NCI-H510A treated with DMSO at 0.1 percent for 48 hours (cell line): ENCODE data around the gene ATAD3C.
A peak's percentile ranks its signal among the peaks of the same experiment; 100 is the strongest.
"Not testable (repeated sequence)": the region's sequence is repeated elsewhere in the genome, so short reads cannot be mapped to it uniquely, and the experiment has no call there.

ENCODE experiments used
- DNase-seq: peaks from one replicate; lab custom pipeline; 2025; lab: John Stamatoyannopoulos, UW

Gene ATAD3C

GRCh38 chr1:1446631-1447030 is 2.9 kb upstream of the ATAD3C start:
- not testable (repeated sequence) for DNase-seq

DNA sequence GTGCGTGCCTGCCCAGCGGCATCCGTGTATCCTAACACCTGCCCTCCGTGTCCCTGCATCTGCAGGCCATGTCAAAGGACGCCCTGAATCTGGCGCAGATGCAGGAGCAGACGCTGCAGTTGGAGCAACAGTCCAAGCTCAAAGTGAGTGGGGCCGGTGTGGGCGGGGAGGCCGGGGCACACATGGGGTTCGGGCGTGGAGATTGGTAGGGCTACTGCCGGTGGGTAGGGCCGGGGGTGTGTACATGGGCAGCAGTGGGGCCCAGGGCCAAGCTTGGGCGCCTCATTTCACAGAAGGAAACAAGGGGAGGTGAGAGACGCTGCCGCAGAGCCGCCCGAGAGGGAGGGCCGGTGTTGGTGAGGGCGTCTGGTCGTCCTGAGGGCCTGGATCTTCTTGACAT is 1.1 kb downstream of the ATAD3C start:
- DNase-seq: not testable (repeated sequence)

DNA sequence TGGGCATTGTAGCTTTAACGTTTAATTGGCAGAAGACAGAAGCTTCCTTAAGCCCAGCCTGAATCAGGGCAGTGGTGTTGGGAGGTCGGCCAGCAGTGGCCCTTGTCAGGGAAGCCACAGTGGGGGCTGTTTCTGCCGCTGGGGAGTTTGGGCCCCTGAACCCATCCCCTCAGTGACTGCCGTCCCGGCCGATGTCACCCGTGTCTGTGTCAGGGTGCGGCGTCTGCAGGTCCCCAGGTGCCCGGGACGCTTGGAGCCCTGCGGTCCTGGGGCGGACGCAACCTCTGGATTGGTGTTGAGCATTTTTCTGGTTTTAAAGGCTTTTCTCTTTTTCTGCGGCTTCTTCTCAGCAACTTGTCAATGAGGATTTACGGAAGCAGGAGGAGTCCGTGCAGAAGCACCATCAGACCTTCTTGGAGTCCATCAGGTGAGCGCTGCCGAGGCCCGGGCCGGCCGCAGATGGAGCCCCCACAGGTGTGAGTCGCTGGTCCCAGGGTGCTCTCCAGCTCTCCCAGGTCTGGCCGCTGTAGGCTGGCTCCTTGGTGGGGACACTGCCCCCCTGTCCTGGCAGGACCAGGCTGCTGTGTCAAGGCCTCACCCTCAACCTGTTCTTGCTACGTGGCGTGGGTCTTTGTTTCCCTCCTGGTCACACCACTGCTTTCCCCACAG is 2.3 kb downstream of the ATAD3C start:
- DNase-seq: no peak

DNA sequence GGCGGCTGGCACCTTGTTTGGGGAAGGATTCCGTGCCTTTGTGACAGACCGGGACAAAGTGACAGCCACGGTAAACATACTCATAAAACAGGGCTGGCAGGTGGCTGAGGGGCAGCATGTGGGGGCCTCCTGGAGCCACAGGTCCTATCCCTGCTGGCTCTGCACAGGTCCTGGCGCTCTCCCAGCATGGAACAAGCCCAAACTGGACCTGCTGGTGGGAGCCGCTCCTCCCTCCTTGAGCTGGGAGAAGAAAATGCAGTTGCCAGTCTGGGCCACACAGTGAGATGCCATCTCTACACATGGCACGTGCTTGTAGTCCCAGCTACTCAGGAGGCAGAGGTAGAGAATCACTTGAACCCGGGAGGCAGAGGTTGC is 2.9 kb downstream of the ATAD3C start:
- DNase-seq: not testable (repeated sequence)

- no peak for DNase-seq
Measured at GRCh38 chr1:1452882-1453281, 3.4 kb downstream of the ATAD3C start.

GRCh38 chr1:1454286-1455056 is 5.0 kb downstream of the ATAD3C start:
- DNase-seq: not testable (repeated sequence)

DNA sequence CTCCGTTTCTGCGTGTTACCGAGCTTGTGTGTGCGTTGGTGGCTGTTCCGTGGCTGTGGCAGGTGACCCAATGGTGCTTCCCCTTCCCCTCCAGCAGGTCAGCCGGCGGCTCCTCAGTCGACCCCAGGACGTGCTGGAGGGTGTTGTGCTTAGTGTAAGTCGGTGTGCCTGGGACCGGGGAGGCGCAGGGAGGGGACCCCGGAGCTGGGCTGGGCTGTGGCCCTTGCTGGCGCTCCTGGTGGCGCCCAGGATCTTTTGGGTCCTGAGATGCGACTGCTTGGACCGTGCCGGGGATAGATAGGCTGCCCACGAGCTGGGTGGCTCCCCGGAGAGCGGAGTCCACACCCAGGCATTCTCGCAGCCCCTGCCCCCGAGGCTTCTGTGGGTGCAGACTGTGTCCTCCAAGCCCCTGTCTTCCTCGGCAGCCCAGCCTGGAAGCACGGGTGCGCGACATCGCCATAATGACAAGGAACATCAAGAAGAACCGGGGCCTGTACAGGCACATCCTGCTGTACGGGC is 5.9 kb downstream of the ATAD3C start:
- DNase-seq: no peak

- DNase-seq: not testable (repeated sequence)
Measured at GRCh38 chr1:1455934-1456333, 6.4 kb downstream of the ATAD3C start.

DNA sequence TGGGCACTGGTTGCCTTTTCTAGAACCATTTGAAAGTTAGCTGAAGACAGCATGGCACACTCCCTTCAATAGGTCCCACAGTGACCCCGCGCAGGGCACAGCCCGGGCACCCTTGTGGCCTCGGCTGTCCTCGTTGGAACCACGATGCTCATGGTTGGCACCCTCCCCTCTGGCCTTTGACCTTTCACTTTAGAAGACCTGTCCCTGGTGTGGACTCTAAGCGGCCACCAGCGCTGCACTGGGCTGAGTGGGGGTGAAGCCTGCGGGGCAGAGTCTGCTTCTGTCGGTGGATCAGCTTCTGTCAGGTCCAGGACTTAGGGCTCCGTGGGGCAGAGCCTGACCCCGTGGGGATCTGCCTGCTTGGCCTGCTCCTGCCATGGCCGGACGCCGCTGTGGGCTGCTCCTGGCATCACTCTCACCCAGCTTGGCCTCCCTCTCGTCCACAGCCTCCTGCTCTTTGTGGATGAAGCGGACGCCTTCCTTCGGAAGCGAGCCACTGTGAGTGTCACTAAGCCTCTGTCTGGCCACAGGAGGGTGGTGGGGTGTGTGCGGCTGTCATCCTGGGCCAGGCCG is 7.3 kb downstream of the ATAD3C start:
- not testable (repeated sequence) for DNase-seq

DNA sequence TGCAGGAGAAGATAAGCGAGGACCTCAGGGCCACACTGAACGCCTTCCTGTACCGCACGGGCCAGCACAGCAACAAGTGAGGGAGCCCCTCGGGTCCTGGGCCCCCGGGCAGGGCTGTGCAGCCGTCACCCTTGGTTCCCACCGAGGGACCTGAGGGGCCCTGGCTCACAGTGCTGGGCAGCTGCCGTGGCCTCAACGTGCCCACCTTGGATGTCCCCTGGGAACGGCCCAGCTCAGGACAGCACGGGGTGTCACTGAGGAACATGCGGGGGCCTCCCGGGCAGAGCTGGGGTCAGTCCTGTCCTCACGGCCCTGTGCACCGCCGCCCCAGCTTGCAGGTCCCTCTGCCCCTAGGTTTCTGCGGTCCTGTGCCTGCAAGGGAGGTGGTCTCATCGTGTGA is 9.7 kb downstream of the ATAD3C start:
- not testable (repeated sequence) for DNase-seq

DNA sequence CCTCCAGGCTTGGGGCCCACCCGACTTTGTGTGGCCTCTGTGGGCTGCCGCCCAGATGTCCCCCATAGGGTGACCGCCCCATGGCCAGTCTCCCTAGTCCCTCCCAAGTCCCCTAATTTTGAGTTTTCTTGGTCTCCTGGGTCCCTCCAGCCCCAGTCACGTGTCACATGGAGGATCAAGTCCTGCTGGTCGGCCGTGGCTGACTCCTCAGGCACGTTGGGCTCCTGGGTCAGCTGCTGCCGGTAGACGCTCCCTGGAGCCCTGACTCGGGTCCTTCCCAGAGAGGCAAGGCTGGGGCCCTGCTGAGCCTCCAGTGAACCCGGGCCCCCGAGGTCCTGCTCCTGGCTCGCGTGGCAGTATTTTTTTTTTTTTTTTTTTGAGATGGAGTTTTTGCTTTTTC is 10.2 kb downstream of the ATAD3C start:
- not testable (repeated sequence) for DNase-seq

- no peak for DNase-seq
Measured at GRCh38 chr1:1460540-1461130, 11.1 kb downstream of the ATAD3C start.

- DNase-seq: no peak
Measured at GRCh38 chr1:1461721-1462317, 12.3 kb downstream of the ATAD3C start.

GRCh38 chr1:1462318-1462966 is 13.0 kb downstream of the ATAD3C start:
- peak; percentile 99 for DNase-seq

GRCh38 chr1:1463312-1463711 is 13.8 kb downstream of the ATAD3C start:
- no peak for DNase-seq

- DNase-seq: not testable (repeated sequence)
Measured at GRCh38 chr1:1468196-1468985, 18.9 kb downstream of the ATAD3C start.

DNA sequence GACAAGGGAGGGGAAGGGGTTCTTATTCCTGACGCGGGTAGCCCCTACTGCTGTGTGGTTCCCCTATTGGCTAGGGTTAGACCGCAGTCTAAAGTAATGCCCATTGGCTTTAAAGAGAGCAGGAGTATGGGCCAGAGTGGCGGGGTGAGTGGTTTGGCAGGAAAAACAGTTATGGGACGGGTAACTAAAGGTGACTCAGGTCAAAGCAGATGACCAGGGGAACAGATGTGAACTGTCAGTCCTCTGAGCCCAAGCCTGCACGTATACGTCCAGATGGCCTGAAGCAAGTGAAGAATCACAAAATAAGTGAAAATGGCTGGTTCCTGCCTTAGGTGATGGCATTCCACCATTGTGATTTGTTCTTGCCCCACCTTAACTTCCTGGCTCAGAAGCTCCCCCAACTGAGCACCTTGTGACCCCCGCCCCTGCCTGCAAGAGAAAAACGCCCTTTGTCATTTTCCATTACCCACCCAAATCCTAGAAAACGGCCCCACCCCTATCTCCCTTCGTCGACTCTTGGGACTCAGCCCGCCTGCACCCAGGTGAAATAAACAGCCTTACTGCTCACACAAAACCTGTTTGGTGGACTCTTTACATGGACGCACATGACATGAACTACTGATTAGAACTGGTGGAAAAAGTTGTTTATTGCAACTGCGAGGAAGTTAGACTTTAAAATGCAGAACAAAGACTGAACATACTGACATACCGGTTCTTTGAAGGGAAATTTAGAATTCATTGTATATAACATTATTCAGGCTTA is 21.3 kb downstream of the ATAD3C start:
- no peak for DNase-seq

GRCh38 chr1:1471389-1472052 is 22.0 kb downstream of the ATAD3C start, which contains the start of gene ATAD3B:
ATAD3B (plus strand) TSS chr1:1471765; CDS start chr1:1471885, 120 bp downstream.
- peak; percentile 99 for DNase-seq
